ENCODE data around the gene FAM120A.

FAM120A gene

DNA sequence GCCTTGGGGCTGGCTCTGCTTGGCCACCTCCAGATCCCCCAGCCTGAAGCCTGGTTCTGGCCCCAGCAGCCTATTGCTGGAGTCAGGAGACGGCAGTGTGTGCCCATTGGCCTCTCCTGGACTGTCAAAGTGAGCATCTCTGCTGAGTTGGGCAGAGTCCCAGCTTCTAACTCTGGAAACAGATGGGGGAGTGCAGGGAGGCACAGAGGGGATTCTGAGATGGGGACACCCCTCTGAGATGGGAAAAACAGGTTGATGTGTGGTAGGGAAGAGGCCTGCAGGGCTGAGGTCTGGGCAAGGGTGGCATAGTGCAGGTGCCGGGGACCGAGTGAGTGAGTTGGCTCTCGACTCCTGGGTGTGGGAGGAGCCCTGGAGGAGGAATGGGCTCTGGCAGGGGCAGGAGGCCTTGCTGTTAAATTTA lies 152.4 kb downstream of the FAM120A start:
- no peak overlapping the region for H3K9ac ChIP-seq
- peaks cover 34% of the 10 kb centered on the region for H3K79me2 ChIP-seq
- no peak overlapping the region for H3K4me3 ChIP-seq (ENCODE audit: low read depth, low read length)
- no peaks in the 10 kb centered on the region for H3K36me3 ChIP-seq (ENCODE audit: control insufficient read depth, insufficient read depth, low read length)
- H3K4me2 ChIP-seq (ENCODE audit: low read length): no peak overlapping the region
- H3K4me1 ChIP-seq: no peaks in the 10 kb centered on the region
- no peaks in the 10 kb centered on the region for H3K27me3 ChIP-seq (ENCODE audit: control insufficient read depth, insufficient read depth, low read length)
- no peaks in the 10 kb centered on the region for H3K9me3 ChIP-seq (ENCODE audit: control insufficient read depth, low read length)
- H3K27ac ChIP-seq: no peak overlapping the region
- TF ChIP-seq, protein P1, sequence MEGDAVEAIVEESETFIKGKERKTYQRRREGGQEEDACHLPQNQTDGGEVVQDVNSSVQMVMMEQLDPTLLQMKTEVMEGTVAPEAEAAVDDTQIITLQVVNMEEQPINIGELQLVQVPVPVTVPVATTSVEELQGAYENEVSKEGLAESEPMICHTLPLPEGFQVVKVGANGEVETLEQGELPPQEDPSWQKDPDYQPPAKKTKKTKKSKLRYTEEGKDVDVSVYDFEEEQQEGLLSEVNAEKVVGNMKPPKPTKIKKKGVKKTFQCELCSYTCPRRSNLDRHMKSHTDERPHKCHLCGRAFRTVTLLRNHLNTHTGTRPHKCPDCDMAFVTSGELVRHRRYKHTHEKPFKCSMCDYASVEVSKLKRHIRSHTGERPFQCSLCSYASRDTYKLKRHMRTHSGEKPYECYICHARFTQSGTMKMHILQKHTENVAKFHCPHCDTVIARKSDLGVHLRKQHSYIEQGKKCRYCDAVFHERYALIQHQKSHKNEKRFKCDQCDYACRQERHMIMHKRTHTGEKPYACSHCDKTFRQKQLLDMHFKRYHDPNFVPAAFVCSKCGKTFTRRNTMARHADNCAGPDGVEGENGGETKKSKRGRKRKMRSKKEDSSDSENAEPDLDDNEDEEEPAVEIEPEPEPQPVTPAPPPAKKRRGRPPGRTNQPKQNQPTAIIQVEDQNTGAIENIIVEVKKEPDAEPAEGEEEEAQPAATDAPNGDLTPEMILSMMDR (IDR thresholded peaks at IDR 0.05): no peak
- no peak overlapping the region for H2AFZ ChIP-seq

DNA sequence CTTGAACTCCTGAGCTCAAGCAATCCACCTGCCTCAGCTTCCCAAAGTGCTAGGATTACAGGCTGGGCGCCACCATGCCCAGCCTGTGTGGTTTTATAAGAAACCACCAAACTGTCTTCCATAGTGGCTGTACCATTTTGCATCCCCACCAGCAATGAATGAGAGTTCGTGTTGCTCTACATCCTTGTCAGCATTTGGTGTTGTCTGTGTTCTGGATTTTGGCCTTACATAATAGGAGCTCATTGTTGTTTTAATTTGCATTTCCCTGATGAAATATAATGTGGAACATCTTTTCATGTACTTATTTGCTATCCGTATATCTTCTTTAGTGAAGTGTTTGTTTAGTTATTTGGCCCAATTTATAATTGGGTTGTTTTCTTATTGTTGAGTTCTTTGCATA lies 154.7 kb downstream of the FAM120A start:
- no peaks in the 10 kb centered on the region for H3K4me1 ChIP-seq
- H3K27ac ChIP-seq: no peak overlapping the region
- peaks cover 29% of the 10 kb centered on the region for H3K79me2 ChIP-seq
- no peaks in the 10 kb centered on the region for H3K27me3 ChIP-seq (ENCODE audit: control insufficient read depth, insufficient read depth, low read length)
- no peaks in the 10 kb centered on the region for H3K9me3 ChIP-seq (ENCODE audit: control insufficient read depth, low read length)
- H3K4me3 ChIP-seq (ENCODE audit: low read depth, low read length): no peak overlapping the region
- no peak overlapping the region for H3K9ac ChIP-seq
- H3K4me2 ChIP-seq (ENCODE audit: low read length): no peak overlapping the region
- no peak overlapping the region for H2AFZ ChIP-seq
- TF ChIP-seq, protein P1 (IDR thresholded peaks at IDR 0.05): no peak
- H3K36me3 ChIP-seq (ENCODE audit: control insufficient read depth, insufficient read depth, low read length): no peaks in the 10 kb centered on the region

DNA sequence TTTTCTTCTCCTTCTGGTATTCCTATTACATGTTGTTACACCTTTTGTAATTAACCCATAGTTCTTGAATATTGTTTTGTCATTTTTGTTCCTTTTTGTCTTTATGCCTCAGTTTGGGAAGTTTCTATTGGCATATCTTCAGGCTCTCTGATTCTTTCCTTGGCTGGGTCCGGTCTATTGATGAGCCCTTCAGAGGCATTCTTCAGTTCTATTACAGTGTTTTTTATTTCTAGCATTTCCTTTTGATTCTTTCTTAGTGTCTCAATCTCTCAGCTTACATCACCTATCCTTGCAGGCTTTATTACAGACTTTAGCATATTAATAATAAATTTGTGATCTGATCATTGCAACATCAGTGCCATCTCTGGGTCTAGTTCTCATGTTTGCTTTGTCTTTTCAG lies 158.7 kb downstream of the FAM120A start:
- Histone ChIP-seq H3K79me2 (peaks cover 29% of the 10 kb centered on the region), H3K4me3 (ENCODE audit: low read depth, low read length) (no peak overlapping the region), H3K4me1 (no peaks in the 10 kb centered on the region), H3K4me2 (ENCODE audit: low read length) (no peak overlapping the region), H3K27me3 (ENCODE audit: control insufficient read depth, insufficient read depth, low read length) (no peaks in the 10 kb centered on the region), H3K27ac (no peak overlapping the region), H3K36me3 (ENCODE audit: control insufficient read depth, insufficient read depth, low read length) (no peaks in the 10 kb centered on the region), H2AFZ (no peak overlapping the region), H3K9me3 (ENCODE audit: control insufficient read depth, low read length) (no peaks in the 10 kb centered on the region), H3K9ac (no peak overlapping the region)
- TF ChIP-seq, protein P1 (IDR thresholded peaks at IDR 0.05): no peak

DNA sequence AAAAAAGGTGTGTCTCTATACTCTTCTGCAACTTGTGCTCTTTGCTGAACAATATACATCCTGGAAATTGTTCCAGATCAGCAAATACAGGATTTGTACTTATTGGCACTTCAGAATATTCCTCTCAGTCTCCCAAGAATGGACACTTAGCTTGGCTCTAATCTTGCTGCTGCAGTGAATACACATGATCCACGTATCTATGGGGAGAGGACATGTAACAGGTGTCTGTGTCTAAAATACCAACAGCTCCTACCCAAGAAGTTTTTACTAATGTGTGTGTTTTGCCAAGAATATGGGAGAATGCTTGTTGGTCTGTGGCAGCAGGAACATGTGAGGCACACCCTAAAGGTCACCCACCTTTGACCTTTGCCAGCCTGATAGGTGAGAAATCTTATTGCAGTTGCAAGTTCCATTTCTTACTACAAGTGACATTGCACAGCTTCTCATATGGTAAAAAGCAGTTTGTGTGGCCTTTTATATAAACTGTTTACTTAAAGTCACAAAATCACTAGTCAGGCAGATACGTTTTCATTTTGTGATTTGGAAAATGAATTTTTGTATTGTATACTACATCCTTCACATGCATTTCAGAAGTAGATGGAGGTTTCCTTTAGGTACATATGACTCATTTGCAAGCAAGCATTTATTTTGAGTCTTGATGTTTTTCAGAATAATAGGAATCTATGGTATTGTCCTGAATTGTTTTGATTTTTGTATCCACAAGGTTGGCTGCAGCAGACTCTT lies 160.7 kb downstream of the FAM120A start:
- Histone ChIP-seq H3K4me3 (ENCODE audit: low read depth, low read length) (no peak overlapping the region), H3K27me3 (ENCODE audit: control insufficient read depth, insufficient read depth, low read length) (no peaks in the 10 kb centered on the region), H3K9ac (no peak overlapping the region), H2AFZ (no peak overlapping the region), H3K36me3 (ENCODE audit: control insufficient read depth, insufficient read depth, low read length) (no peaks in the 10 kb centered on the region), H3K27ac (no peak overlapping the region), H3K79me2 (peaks cover 36% of the 10 kb centered on the region), H3K4me1 (no peaks in the 10 kb centered on the region), H3K4me2 (ENCODE audit: low read length) (no peak overlapping the region), H3K9me3 (ENCODE audit: control insufficient read depth, low read length) (no peaks in the 10 kb centered on the region)
- TF ChIP-seq, protein P1 (IDR thresholded peaks at IDR 0.05): no peak

DNA sequence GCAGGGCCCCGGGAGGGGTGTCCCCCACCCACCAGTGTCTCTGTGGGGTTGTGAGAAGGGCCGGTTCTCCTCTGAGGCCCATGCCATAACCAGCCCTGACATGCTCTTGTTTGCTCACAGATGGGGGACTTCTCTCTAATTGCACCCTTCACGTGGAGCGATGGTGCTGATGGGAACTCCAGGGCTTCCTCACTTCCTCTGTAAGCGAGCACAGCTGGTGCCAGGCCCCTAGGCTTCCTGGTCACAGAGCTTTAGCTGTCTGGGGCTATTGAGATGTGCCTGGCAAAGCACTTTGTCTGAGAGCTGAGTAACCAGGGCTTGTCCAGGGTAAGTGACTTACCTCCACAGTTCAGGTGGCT lies 161.3 kb downstream of the FAM120A start:
- no peak overlapping the region for H3K4me3 ChIP-seq (ENCODE audit: low read depth, low read length)

More for the DNA sequence above, 161.3 kb downstream of the FAM120A start:
- Histone ChIP-seq H3K9ac (no peak overlapping the region), H3K4me1 (no peaks in the 10 kb centered on the region), H3K9me3 (ENCODE audit: control insufficient read depth, low read length) (no peaks in the 10 kb centered on the region), H2AFZ (no peak overlapping the region), H3K27ac (no peak overlapping the region), H3K4me2 (ENCODE audit: low read length) (no peak overlapping the region), H3K27me3 (ENCODE audit: control insufficient read depth, insufficient read depth, low read length) (no peaks in the 10 kb centered on the region), H3K79me2 (peaks cover 38% of the 10 kb centered on the region), H3K36me3 (ENCODE audit: control insufficient read depth, insufficient read depth, low read length) (no peaks in the 10 kb centered on the region)
- TF ChIP-seq, protein P1 (IDR thresholded peaks at IDR 0.05): no peak

Data from parathyroid adenoma (tissue), 2 donors.